DND-41 (cell line): ENCODE measurements around the gene INHBB.

Experiments used
- ATAC-seq: fragments of 200-7000 bp; cut with Tn5 transposase; 3 replicates; pipeline ENCODE4 v1.9.1; 2021; ENCODE audit warnings: low read depth; ENCODE audit not compliant: insufficient read depth
- DNase-seq: peaks from one replicate; pipeline ENCODE4 v3.0.0-alpha.2; 2020
- H2AFZ ChIP-seq: 2 replicates; pipeline ENCODE4 v1.6.0; 2012; ENCODE audit warnings: low read depth, low read length
- H3K27ac ChIP-seq: 2 replicates; pipeline ENCODE4 v1.5.1; 2012; ENCODE audit warnings: low read length, inconsistent platforms
- H3K27me3 ChIP-seq: fragments of 200-600 bp; sonication (generic); 2 replicates; pipeline ENCODE4 v1.6.0; 2012; ENCODE audit warnings: low read length, mild to moderate bottlenecking, inconsistent platforms; ENCODE audit not compliant: insufficient read depth, poor library complexity
- H3K36me3 ChIP-seq: 2 replicates; pipeline ENCODE4 v1.5.1; 2012; ENCODE audit warnings: low read length, inconsistent platforms; ENCODE audit not compliant: insufficient read depth
- H3K4me1 ChIP-seq: 2 replicates; pipeline ENCODE4 v1.5.1; 2012; ENCODE audit warnings: mild to moderate bottlenecking, low read length; ENCODE audit not compliant: insufficient read depth
- H3K4me2 ChIP-seq: 2 replicates; pipeline ENCODE4 v1.6.0; 2012; ENCODE audit warnings: mild to moderate bottlenecking, moderate library complexity, low read length, inconsistent platforms; ENCODE audit not compliant: insufficient read depth
- H3K4me3 ChIP-seq, 2 experiments: fragments of 200-600 bp in 1 of 2; shearing (Covaris generic) in 1 of 2; 2 replicates each; pipeline ENCODE4 v1.5.1; 2012 to 2016; ENCODE audit warnings: inconsistent platforms in 2 of 2, low read length in 2 of 2, mild to moderate bottlenecking in 2 of 2, low read depth in 1 of 2, moderate library complexity in 1 of 2
- H3K79me2 ChIP-seq: 2 replicates; pipeline ENCODE4 v1.6.0; 2012; ENCODE audit warnings: low read length, inconsistent platforms; ENCODE audit not compliant: insufficient read depth
- H3K9ac ChIP-seq: 2 replicates; pipeline ENCODE4 v1.6.0; 2012; ENCODE audit warnings: low read depth, mild to moderate bottlenecking, inconsistent platforms, low read length, moderate library complexity
- H3K9me3 ChIP-seq: 2 replicates; pipeline ENCODE4 v1.5.1; 2012; ENCODE audit warnings: low read length, moderate library complexity, mild to moderate bottlenecking, inconsistent platforms; ENCODE audit not compliant: insufficient read depth, severe bottlenecking
- H4K20me1 ChIP-seq: 2 replicates; pipeline ENCODE4 v1.6.0; 2012; ENCODE audit warnings: low read length; ENCODE audit not compliant: insufficient read depth
- EZH2 ChIP-seq: IDR thresholded peaks from 3 replicates; pipeline ENCODE4 v1.6.1; 2012; ENCODE audit warnings: borderline replicate concordance, low read depth, mild to moderate bottlenecking, moderate library complexity, low read length, inconsistent platforms; ENCODE audit not compliant: severe bottlenecking
- TF ChIP-seq, protein P1 (sequence below): IDR thresholded peaks from 2 replicates; pipeline ENCODE4 v1.5.1; 2012; ENCODE audit warnings: borderline replicate concordance, low read length, moderate library complexity, mild to moderate bottlenecking; ENCODE audit not compliant: poor library complexity, severe bottlenecking; ENCODE audit errors: extremely low read depth

Gene INHBB

GRCh38 chr2:120382541-120383144 lies 36.7 kb downstream of the INHBB start:
- no peak overlapping the region for H3K4me2 ChIP-seq
- peaks cover 3% of the 10 kb centered on the region for H3K27me3 ChIP-seq
- H2AFZ ChIP-seq, result no peak overlapping the region
- no peaks in the 10 kb centered on the region for H3K79me2 ChIP-seq
- H3K4me1 ChIP-seq, result no peaks in the 10 kb centered on the region
- no peak overlapping the region for H3K9ac ChIP-seq
- no peak overlapping the region for H3K4me3 ChIP-seq
- no peaks in the 10 kb centered on the region for H3K36me3 ChIP-seq
- no peaks in the 10 kb centered on the region for H4K20me1 ChIP-seq
- ATAC-seq (no peak), DNase-seq (no peak)
- H3K27ac ChIP-seq, result no peak overlapping the region
- no peak for TF ChIP-seq EZH2
- TF ChIP-seq, protein P1, sequence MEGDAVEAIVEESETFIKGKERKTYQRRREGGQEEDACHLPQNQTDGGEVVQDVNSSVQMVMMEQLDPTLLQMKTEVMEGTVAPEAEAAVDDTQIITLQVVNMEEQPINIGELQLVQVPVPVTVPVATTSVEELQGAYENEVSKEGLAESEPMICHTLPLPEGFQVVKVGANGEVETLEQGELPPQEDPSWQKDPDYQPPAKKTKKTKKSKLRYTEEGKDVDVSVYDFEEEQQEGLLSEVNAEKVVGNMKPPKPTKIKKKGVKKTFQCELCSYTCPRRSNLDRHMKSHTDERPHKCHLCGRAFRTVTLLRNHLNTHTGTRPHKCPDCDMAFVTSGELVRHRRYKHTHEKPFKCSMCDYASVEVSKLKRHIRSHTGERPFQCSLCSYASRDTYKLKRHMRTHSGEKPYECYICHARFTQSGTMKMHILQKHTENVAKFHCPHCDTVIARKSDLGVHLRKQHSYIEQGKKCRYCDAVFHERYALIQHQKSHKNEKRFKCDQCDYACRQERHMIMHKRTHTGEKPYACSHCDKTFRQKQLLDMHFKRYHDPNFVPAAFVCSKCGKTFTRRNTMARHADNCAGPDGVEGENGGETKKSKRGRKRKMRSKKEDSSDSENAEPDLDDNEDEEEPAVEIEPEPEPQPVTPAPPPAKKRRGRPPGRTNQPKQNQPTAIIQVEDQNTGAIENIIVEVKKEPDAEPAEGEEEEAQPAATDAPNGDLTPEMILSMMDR, result no peak
- H3K9me3 ChIP-seq, result no peaks in the 10 kb centered on the region

DNA sequence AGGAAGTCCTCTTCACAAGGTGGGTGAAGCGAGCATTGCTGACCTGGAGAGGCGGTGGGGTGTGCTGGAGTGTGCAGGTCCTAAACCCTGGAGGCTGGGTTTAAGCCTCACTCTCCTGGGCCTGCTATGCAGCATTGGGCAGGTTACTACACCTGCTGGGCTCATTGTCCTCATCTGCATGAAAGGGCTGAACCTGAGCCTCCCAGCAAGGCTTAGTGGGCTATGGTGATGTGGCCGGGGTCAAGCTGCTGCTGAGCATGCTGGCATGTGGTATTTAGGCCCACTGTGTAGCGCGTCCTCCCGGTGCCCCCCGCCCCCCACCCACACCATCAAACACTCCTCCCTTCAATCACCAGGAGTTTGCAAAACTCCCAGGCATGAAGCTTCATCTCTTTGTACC lies 37.3 kb downstream of the INHBB start:
- peaks cover 3% of the 10 kb centered on the region for H3K27me3 ChIP-seq
- ATAC-seq, result no peak

DNA sequence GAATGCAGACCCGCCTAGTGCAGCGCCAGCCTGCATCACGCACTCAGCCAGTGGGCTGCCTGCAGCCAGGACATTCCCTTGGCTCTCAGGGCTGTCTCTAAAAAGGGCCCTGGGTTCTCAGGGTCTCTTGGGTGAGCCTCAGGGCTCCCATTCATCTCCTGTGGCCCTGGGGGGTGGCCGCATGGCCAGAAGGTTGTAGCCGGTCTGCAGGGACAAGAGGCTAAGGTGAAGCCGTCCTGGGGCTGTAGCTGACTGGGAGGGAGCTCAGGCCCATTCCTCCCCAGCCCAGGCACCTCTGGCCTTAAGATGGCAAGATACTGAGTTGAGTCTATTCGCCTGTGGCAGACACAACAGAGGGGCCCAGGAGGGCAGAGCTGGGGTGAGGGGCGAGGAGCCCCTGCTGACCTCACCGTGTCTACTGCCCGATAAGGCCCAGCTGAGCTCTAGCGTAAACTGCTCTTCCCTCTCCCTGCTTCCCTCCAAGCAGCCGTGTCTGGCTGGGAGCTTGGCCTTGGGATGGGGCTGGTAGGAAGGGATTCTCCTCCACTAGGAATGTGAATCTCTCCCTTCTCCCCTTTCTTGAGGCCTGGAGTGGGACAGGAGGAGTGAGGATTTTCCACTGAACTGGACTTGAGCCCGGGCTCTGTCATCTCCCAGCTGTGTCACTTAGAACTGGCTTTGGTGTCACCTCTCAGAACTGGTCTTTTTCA lies 37.9 kb downstream of the INHBB start:
- H3K27ac ChIP-seq, result no peak overlapping the region
- TF ChIP-seq EZH2, result no peak
- TF ChIP-seq, protein P1, result no peak
- peaks cover 3% of the 10 kb centered on the region for H3K27me3 ChIP-seq
- no peak overlapping the region for H3K9ac ChIP-seq
- H3K9me3 ChIP-seq, result no peaks in the 10 kb centered on the region
- no peaks in the 10 kb centered on the region for H4K20me1 ChIP-seq
- no peak overlapping the region for H3K4me3 ChIP-seq
- H3K4me2 ChIP-seq, result no peak overlapping the region
- H3K79me2 ChIP-seq, result no peaks in the 10 kb centered on the region
- H3K36me3 ChIP-seq, result no peaks in the 10 kb centered on the region
- DNase-seq (no peak), ATAC-seq (no peak)
- no peak overlapping the region for H2AFZ ChIP-seq
- H3K4me1 ChIP-seq, result no peaks in the 10 kb centered on the region

More for the DNA sequence above, 37.3 kb downstream of the INHBB start:
- Histone ChIP-seq H3K79me2 (no peaks in the 10 kb centered on the region), H4K20me1 (no peaks in the 10 kb centered on the region), H3K9me3 (no peaks in the 10 kb centered on the region), H3K4me1 (no peaks in the 10 kb centered on the region), H2AFZ (no peak overlapping the region), H3K27ac (no peak overlapping the region), H3K4me3 (no peak overlapping the region), H3K9ac (no peak overlapping the region), H3K4me2 (no peak overlapping the region), H3K36me3 (no peaks in the 10 kb centered on the region)
- TF ChIP-seq, protein P1, result no peak
- TF ChIP-seq EZH2, result no peak
- DNase-seq, result no peak
